HFFc6 (cell line): Measurements from ENCODE around the gene ZNRF3. TPM values are rescaled to one million over a fixed set of nuclear protein-coding genes. Genes with fewer than 3 reads are reported as not detected.

ENCODE experiments used
- DNase-seq: peaks from one replicate; pipeline ENCODE4 v3.0.0-alpha.2; 2018
- H3K27ac Mint-ChIP-seq: 2 replicates; pipeline ENCODE4 v1.8.0; 2020; ENCODE audit warnings: mild to moderate bottlenecking, mixed read lengths
- H3K27me3 Mint-ChIP-seq: 2 replicates; pipeline ENCODE4 v1.8.0; 2021; ENCODE audit warnings: mild to moderate bottlenecking, moderate library complexity, mixed read lengths; ENCODE audit not compliant: insufficient read depth
- H3K36me3 Mint-ChIP-seq: 2 replicates; pipeline ENCODE4 v1.8.0; 2021; ENCODE audit warnings: low read depth, mixed read lengths
- H3K4me1 Mint-ChIP-seq: 2 replicates; pipeline ENCODE4 v1.8.0; 2020; ENCODE audit warnings: low read depth, mixed read lengths
- H3K4me3 Mint-ChIP-seq: 2 replicates; pipeline ENCODE4 v1.8.0; 2020; ENCODE audit warnings: mild to moderate bottlenecking, moderate library complexity, mixed read lengths
- H3K9me3 Mint-ChIP-seq: 2 replicates; pipeline ENCODE4 v1.8.0; 2020; ENCODE audit warnings: mild to moderate bottlenecking, mixed read lengths
- CTCF ChIP-seq: fragments of 200-600 bp; sonication (generic); IDR thresholded peaks from 2 replicates; pipeline ENCODE4 v1.5.0; 2021; ENCODE audit warnings: antibody characterized with exemption, mild to moderate bottlenecking
- total RNA-seq, 6 experiments: library from RNA; stranded (reverse); fragmentation: NEBNext Ultra II Directional; extraction: Animal tissue kit (Norgen Biotek cat#: 25700); gene quantifications; 2 replicates in 1 of 6; 3 replicates in 5 of 6; pipeline ENCODE4 v1.2.3, GENCODE V29; 2021

The ZNRF3 gene
- total RNA-seq, 6 experiments from 2014 or later, result 3.3 to 4.7 (median 3.6) TPM

- TF ChIP-seq CTCF, result no peak
- peaks cover 20% of the 10 kb centered on the region for H3K36me3 Mint-ChIP-seq
- no peaks in the 10 kb centered on the region for H3K27me3 Mint-ChIP-seq
- peaks cover 15% of the 10 kb centered on the region for H3K4me1 Mint-ChIP-seq
- peaks cover 9% of the 10 kb centered on the region; the same call in 1 of the 2 replicates for H3K9me3 Mint-ChIP-seq
- no peak for DNase-seq
- no peak overlapping the region for H3K27ac Mint-ChIP-seq
- H3K4me3 Mint-ChIP-seq, result no peak overlapping the region
Observed at GRCh38 chr22:28983788-28984441, 100.5 kb downstream of the ZNRF3 start.

GRCh38 chr22:28984482-28985158, 101.2 kb downstream of the ZNRF3 start:
- Mint-ChIP-seq H3K36me3 (peaks cover 20% of the 10 kb centered on the region), H3K4me1 (peaks cover 17% of the 10 kb centered on the region), H3K27me3 (no peaks in the 10 kb centered on the region), H3K9me3 (peaks cover 9% of the 10 kb centered on the region; the same call in 1 of the 2 replicates), H3K27ac (no peak overlapping the region), H3K4me3 (no peak overlapping the region)
- TF ChIP-seq CTCF, result no peak
- DNase-seq, result no peak

- peaks cover 20% of the 10 kb centered on the region for H3K36me3 Mint-ChIP-seq
- TF ChIP-seq CTCF, result no peak
- H3K27ac Mint-ChIP-seq, result no peak overlapping the region
- H3K27me3 Mint-ChIP-seq, result no peaks in the 10 kb centered on the region
- H3K4me1 Mint-ChIP-seq, result peaks cover 17% of the 10 kb centered on the region
- peaks cover 9% of the 10 kb centered on the region; the same call in 1 of the 2 replicates for H3K9me3 Mint-ChIP-seq
- no peak overlapping the region for H3K4me3 Mint-ChIP-seq
- DNase-seq, result no peak
Observed at GRCh38 chr22:28985581-28986290, 102.4 kb downstream of the ZNRF3 start.

- Mint-ChIP-seq H3K36me3 (peaks cover 20% of the 10 kb centered on the region), H3K4me1 (peaks cover 17% of the 10 kb centered on the region), H3K27me3 (no peaks in the 10 kb centered on the region), H3K9me3 (peaks cover 9% of the 10 kb centered on the region; the same call in 1 of the 2 replicates), H3K4me3 (no peak overlapping the region), H3K27ac (no peak overlapping the region)
- peak; percentile 15 for DNase-seq
- TF ChIP-seq CTCF, result no peak
Observed at GRCh38 chr22:28986366-28986765, 103.0 kb downstream of the ZNRF3 start.

GRCh38 chr22:28988457-28988856, 105.1 kb downstream of the ZNRF3 start:
- no peak for TF ChIP-seq CTCF

More at GRCh38 chr22:28988457-28988856, 105.1 kb downstream of the ZNRF3 start:
- Mint-ChIP-seq H3K4me3 (no peak overlapping the region), H3K27me3 (no peaks in the 10 kb centered on the region), H3K36me3 (peaks cover 20% of the 10 kb centered on the region), H3K9me3 (peaks cover 9% of the 10 kb centered on the region; the same call in 1 of the 2 replicates), H3K4me1 (peaks cover 17% of the 10 kb centered on the region), H3K27ac (no peak overlapping the region)
- no peak for DNase-seq
